Measurements from ENCODE around the gene CSNK1A1.

CSNK1A1 gene

GRCh38 chr5:149456597-149457392 is 94.4 kb downstream of the CSNK1A1 start:
- TF ChIP-seq CTCF (IDR thresholded peaks at IDR 0.05; ENCODE audit: low read depth, low read length): no peak
- H3K4me3 ChIP-seq (ENCODE audit: low read depth, low read length): no peak overlapping the region

- H3K4me3 ChIP-seq (ENCODE audit: low read depth, low read length): no peak overlapping the region
Measured at GRCh38 chr5:149455889-149456409, 95.3 kb downstream of the CSNK1A1 start.

GRCh38 chr5:149453618-149454415 is 97.4 kb downstream of the CSNK1A1 start:
- no peak overlapping the region for H3K4me3 ChIP-seq (ENCODE audit: low read depth, low read length)
- no peak for TF ChIP-seq CTCF (IDR thresholded peaks at IDR 0.05; ENCODE audit: low read depth, low read length)

More at GRCh38 chr5:149455889-149456409, 95.3 kb downstream of the CSNK1A1 start:
- no peak for TF ChIP-seq CTCF (IDR thresholded peaks at IDR 0.05; ENCODE audit: low read depth, low read length)

- H3K4me3 ChIP-seq (ENCODE audit: low read depth, low read length): no peak overlapping the region
- no peak for TF ChIP-seq CTCF (IDR thresholded peaks at IDR 0.05; ENCODE audit: low read depth, low read length)
Measured at GRCh38 chr5:149452665-149453617, 98.3 kb downstream of the CSNK1A1 start.

GRCh38 chr5:149452007-149452664 is 99.1 kb downstream of the CSNK1A1 start:
- TF ChIP-seq CTCF (IDR thresholded peaks at IDR 0.05; ENCODE audit: low read depth, low read length): no peak
- no peak overlapping the region for H3K4me3 ChIP-seq (ENCODE audit: low read depth, low read length)

- no peak overlapping the region for H3K4me3 ChIP-seq (ENCODE audit: low read depth, low read length)
- no peak for TF ChIP-seq CTCF (IDR thresholded peaks at IDR 0.05; ENCODE audit: low read depth, low read length)
Measured at GRCh38 chr5:149450199-149450598, 101.0 kb downstream of the CSNK1A1 start.

All from WI38 (cell line).